ENCODE measurements around the gene ADAMTSL4. TPM values are rescaled to one million over a fixed set of nuclear protein-coding genes. Genes with fewer than 3 reads are reported as not detected.

The ADAMTSL4 gene
- total RNA-seq, 1 donor from 2014 or later = 46.3 TPM

DNA sequence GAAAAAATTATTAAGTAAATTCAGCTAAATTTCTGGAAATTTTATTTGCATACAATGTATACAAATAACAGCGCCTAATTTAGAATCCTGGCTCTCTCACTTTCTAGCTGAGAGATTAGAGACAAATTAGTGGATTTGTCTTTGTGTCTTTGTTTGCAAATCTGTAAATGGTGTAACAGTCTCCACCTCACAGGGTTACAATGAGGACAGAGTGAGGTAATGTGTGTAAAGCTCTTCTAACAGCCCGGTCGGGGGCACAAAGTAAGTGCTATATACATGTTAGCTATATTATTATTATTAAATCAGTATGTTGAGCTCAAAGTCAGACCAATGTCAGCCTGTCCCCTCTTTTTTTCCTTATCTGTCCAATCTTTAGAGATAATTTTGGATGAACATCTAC, 5.0 kb upstream of the ADAMTSL4 start:
- TF ChIP-seq, protein P1, sequence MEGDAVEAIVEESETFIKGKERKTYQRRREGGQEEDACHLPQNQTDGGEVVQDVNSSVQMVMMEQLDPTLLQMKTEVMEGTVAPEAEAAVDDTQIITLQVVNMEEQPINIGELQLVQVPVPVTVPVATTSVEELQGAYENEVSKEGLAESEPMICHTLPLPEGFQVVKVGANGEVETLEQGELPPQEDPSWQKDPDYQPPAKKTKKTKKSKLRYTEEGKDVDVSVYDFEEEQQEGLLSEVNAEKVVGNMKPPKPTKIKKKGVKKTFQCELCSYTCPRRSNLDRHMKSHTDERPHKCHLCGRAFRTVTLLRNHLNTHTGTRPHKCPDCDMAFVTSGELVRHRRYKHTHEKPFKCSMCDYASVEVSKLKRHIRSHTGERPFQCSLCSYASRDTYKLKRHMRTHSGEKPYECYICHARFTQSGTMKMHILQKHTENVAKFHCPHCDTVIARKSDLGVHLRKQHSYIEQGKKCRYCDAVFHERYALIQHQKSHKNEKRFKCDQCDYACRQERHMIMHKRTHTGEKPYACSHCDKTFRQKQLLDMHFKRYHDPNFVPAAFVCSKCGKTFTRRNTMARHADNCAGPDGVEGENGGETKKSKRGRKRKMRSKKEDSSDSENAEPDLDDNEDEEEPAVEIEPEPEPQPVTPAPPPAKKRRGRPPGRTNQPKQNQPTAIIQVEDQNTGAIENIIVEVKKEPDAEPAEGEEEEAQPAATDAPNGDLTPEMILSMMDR (IDR thresholded peaks at IDR 0.05; ENCODE audit: borderline replicate concordance) = no peak
- Histone ChIP-seq H3K4me1 (peaks cover 12% of the 10 kb centered on the region), H3K27me3 (ENCODE audit: low read depth) (no peaks in the 10 kb centered on the region), H3K4me3 (no peak overlapping the region), H3K27ac (replicated peaks) (peak overlapping the region; percentile 57), H3K36me3 (no peaks in the 10 kb centered on the region), H3K9me3 (replicated peaks) (no peaks in the 10 kb centered on the region)
- DNase-seq = no peak
- intact Hi-C loops (cut with micrococcal nuclease) = no loop called here

DNA sequence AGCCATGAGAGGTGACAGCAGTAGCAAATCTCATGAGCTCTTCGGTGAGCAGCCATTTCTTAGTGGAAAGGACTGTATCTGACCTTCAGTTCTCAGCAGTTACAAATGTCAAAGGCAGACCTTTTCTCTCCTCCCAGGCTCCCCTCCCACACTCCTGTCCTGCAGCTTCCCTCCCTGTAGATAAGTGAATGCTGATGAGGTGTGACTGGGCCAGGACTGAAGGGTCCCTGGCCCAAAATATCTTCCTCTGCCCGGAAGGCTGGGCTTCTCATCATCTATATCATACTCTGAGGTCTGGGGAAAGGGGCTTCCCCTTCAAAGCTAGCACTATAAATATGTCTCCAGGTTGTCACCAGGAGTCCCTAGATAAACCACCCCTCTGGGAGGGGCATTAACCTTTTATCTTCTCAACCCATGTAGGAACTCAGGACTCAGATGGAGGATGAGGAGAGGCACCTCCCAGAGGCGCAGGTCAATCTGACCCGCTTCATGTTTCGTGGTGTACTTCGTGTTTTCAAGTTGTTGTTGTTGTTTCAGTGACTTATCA, 3.6 kb upstream of the ADAMTSL4 start:
- DNase-seq = no peak

DNA sequence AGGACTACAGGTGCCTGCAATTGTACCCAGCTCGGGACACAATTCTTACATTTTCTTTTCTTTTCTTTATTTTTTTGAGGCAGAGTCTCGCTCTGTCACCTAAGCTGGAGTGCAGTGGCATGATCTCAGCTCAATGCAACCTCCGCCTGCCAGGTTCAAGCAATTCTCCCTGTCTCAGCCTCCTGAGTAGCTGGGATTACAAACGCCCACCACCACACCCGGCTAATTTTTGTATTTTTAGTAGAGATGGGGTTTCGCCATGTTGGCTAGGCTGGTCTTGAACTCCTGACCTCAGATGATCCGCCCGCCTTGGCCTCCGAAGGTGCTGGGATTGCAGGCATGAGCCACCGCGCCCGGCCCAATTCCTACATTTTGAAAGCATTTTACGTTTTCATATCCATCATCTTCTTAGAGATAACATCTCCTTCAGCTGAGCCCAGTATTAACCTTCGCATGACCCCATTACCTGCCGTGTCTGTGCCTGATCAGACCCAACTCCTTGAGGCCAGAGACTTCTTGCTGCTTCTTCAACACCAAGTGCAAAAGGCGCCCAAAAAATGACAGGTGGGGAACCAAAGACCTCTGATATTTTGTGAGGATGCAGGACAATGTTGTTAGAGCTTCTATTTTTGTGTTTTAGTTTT, 2.8 kb upstream of the ADAMTSL4 start:
- DNase-seq = no peak
- TF ChIP-seq, protein P1 (IDR thresholded peaks at IDR 0.05; ENCODE audit: borderline replicate concordance) = no peak
- Histone ChIP-seq H3K9me3 (replicated peaks) (no peaks in the 10 kb centered on the region), H3K4me3 (no peak overlapping the region), H3K4me1 (peaks cover 34% of the 10 kb centered on the region), H3K27ac (replicated peaks) (no peak overlapping the region), H3K36me3 (no peaks in the 10 kb centered on the region), H3K27me3 (ENCODE audit: low read depth) (no peaks in the 10 kb centered on the region)
- intact Hi-C loops (cut with micrococcal nuclease) = no loop called here

More for the DNA sequence above, 3.6 kb upstream of the ADAMTSL4 start:
- Histone ChIP-seq H3K9me3 (replicated peaks) (no peaks in the 10 kb centered on the region), H3K36me3 (no peaks in the 10 kb centered on the region), H3K27ac (replicated peaks) (no peak overlapping the region), H3K4me1 (peaks cover 25% of the 10 kb centered on the region), H3K27me3 (ENCODE audit: low read depth) (no peaks in the 10 kb centered on the region), H3K4me3 (no peak overlapping the region)
- TF ChIP-seq, protein P1 (IDR thresholded peaks at IDR 0.05; ENCODE audit: borderline replicate concordance) = no peak
- intact Hi-C loops (cut with micrococcal nuclease) = no loop called here

DNA sequence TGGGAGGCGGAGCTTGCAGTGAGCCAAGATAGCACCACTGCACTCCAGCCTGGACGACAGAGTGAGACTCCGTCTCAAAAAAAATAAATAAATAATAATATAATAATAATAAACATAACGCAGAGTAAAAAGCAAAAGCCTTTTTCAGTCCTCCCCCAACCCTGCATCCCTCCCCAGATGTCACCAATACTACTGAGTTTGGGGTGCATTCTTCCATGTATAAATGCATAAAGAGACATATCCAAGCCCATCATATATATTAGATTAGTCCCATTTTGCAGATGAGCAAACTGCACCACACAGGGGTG, 930 bp upstream of the ADAMTSL4 start:
- intact Hi-C loops (cut with micrococcal nuclease) = no loop called here
- Histone ChIP-seq H3K9me3 (replicated peaks) (no peaks in the 10 kb centered on the region), H3K4me1 (peaks cover 52% of the 10 kb centered on the region), H3K4me3 (peak overlapping the region; percentile 70), H3K27me3 (ENCODE audit: low read depth) (no peaks in the 10 kb centered on the region), H3K36me3 (no peaks in the 10 kb centered on the region), H3K27ac (replicated peaks) (peak overlapping the region; percentile 93)
- no peak for DNase-seq
- TF ChIP-seq, protein P1 (IDR thresholded peaks at IDR 0.05; ENCODE audit: borderline replicate concordance) = no peak

DNA sequence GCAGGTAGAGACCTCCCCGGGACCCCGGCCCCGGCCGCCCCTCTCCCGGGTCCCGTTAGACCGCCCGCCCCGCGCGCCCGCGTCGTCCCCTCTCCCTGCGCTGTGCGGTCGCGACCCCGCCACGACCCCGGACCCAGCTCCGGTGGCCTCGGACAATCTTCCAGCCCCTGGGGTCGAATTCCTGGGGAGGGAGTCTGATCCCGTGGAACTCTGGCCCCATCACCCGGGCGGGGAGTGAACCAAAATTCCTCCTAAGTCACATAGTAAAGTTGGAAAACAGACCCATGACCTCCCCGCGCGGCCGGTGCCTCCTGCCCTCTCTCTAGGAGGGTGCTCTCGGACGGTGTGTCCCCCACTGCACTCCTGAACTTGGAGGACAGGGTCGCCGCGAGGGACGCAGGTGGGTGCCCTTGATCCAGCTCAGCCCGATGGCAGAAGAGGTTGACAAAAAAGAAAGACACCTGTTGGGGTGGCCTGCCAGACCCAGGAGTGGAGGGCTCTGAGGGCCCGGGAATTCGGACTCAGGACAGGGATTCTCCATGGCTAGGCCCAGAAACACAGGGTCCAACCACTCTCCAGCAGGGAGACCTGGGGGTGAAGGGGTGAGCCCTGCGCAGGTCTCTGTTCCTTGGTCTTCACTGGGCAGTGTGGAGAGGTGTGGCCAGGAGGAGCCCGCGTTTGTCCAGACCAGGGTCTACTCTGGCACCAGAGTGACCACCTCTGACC, 451 bp downstream of the ADAMTSL4 start:
- intact Hi-C loops (cut with micrococcal nuclease) = no loop called here
- Histone ChIP-seq H3K4me3 (peak overlapping the region; percentile 70), H3K36me3 (no peaks in the 10 kb centered on the region), H3K27ac (replicated peaks) (peak overlapping the region; percentile 93), H3K27me3 (ENCODE audit: low read depth) (no peaks in the 10 kb centered on the region), H3K4me1 (peaks cover 54% of the 10 kb centered on the region), H3K9me3 (replicated peaks) (no peaks in the 10 kb centered on the region)
- TF ChIP-seq, protein P1 (IDR thresholded peaks at IDR 0.05; ENCODE audit: borderline replicate concordance) = no peak
- DNase-seq = peak; percentile 51

Measured in left ventricle myocardium inferior (tissue), 1 donor.